PC-3 (cell line): ENCODE data around the gene CYB5B. TPM values are rescaled to one million over a fixed set of nuclear protein-coding genes. Genes with fewer than 3 reads are reported as not detected.
A peak's percentile ranks its signal among the peaks of the same experiment; 100 is the strongest.

ENCODE experiments used
- ATAC-seq: fragments of 200-7000 bp; cut with Tn5 transposase; 2 replicates; pipeline ENCODE4 v1.9.1; 2020; ENCODE audit warnings: mild to moderate bottlenecking, moderate library complexity
- BruUV-seq: library from RNA; stranded (reverse); fragments of 400-500 nt; replicated peaks from 2 replicates; lab custom pipeline; 2021; lab: Mats Ljungman, UMichigan
- CTCF ChIA-PET: fragments of 300-600 bp; sonication (Branson Sonifier 250); formaldehyde crosslinking; loops from one replicate; lab custom pipeline; 2022; ENCODE audit warnings: antibody characterized with exemption; lab: Charles Lee
- POLR2A ChIA-PET: fragments of 300-600 bp; sonication (Branson Sonifier 250); formaldehyde crosslinking; loops from one replicate; lab custom pipeline; 2022; ENCODE audit warnings: antibody characterized with exemption; ENCODE audit not compliant: unreplicated experiment; lab: Charles Lee
- DNase-seq: peaks from one replicate; pipeline ENCODE4 v3.0.0-alpha.2; 2015
- H2AFZ ChIP-seq: fragments of 300-600 bp; sonication (generic); 2 replicates; pipeline ENCODE4 v1.6.0; 2016; ENCODE audit warnings: antibody characterized with exemption, low read length
- H3F3A ChIP-seq: fragments of 300-600 bp; sonication (generic); one replicate; pipeline ENCODE4 v1.6.0; 2017; ENCODE audit warnings: antibody characterized with exemption, low read length, control low read depth, mild to moderate bottlenecking; ENCODE audit not compliant: unreplicated experiment
- H3K27ac ChIP-seq: fragments of 300-600 bp; sonication (generic); 2 replicates; pipeline ENCODE4 v1.5.1; 2016; ENCODE audit warnings: mild to moderate bottlenecking, low read length
- H3K27me3 ChIP-seq: fragments of 300-600 bp; sonication (generic); 2 replicates; pipeline ENCODE4 v1.6.1; 2016; ENCODE audit warnings: low read length, mixed read lengths
- H3K36me3 ChIP-seq: fragments of 300-600 bp; sonication (generic); 2 replicates; pipeline ENCODE4 v1.6.1; 2016; ENCODE audit warnings: low read depth, mixed run types, low read length, mixed read lengths
- H3K4me1 ChIP-seq: fragments of 300-600 bp; sonication (generic); 2 replicates; pipeline ENCODE4 v1.5.1; 2016; ENCODE audit warnings: low read length; ENCODE audit not compliant: insufficient read depth
- H3K4me2 ChIP-seq: fragments of 300-600 bp; sonication (generic); 2 replicates; pipeline ENCODE4 v1.6.0; 2016; ENCODE audit warnings: low read length
- H3K4me3 ChIP-seq: fragments of 300-600 bp; sonication (generic); 2 replicates; pipeline ENCODE4 v1.5.1; 2016; ENCODE audit warnings: mild to moderate bottlenecking, low read length, mixed read lengths
- H3K79me2 ChIP-seq: fragments of 300-600 bp; sonication (generic); 2 replicates; pipeline ENCODE4 v1.6.1; 2017; ENCODE audit warnings: low read length, mixed read lengths
- H3K9ac ChIP-seq: fragments of 300-600 bp; sonication (generic); 2 replicates; pipeline ENCODE4 v1.6.0; 2016; ENCODE audit warnings: mild to moderate bottlenecking, low read length
- H3K9me2 ChIP-seq: fragments of 300-600 bp; sonication (generic); replicated peaks from 2 replicates; pipeline ENCODE4 v1.6.1; 2016; ENCODE audit warnings: mixed run types, low read length, mixed read lengths
- H3K9me3 ChIP-seq: fragments of 300-600 bp; sonication (generic); 2 replicates; pipeline ENCODE4 v1.6.1; 2016; ENCODE audit warnings: low read length, mixed read lengths
- H4K20me1 ChIP-seq: fragments of 300-600 bp; sonication (generic); 2 replicates; pipeline ENCODE4 v1.6.1; 2016; ENCODE audit warnings: low read length, mixed read lengths
- CTCF ChIP-seq: fragments of 300-600 bp; sonication (generic); conservative IDR thresholded peaks from 2 replicates; pipeline ENCODE4 v1.5.1; 2017; ENCODE audit warnings: antibody characterized with exemption, low read depth, mild to moderate bottlenecking, low read length
- EZH2 ChIP-seq: fragments of 300-600 bp; sonication (generic); IDR thresholded peaks from one replicate; pipeline ENCODE4 v1.6.1; 2017; ENCODE audit warnings: antibody characterized with exemption, mild to moderate bottlenecking, low read length; ENCODE audit not compliant: unreplicated experiment
- EZH2phosphoT487 ChIP-seq: fragments of 300-600 bp; sonication (generic); IDR thresholded peaks from 2 replicates; pipeline ENCODE4 v1.6.1; 2018; ENCODE audit warnings: mild to moderate bottlenecking, antibody characterized with exemption, low read length, borderline replicate concordance
- intact Hi-C: fragments of 100-400 bp; cut with micrococcal nuclease; formaldehyde crosslinking; loops from 2 replicates; pipeline ENCODE4 v1.9.0; 2023
- total RNA-seq: library from RNA; depleted of rRNA; stranded (reverse); fragments of >200 nt; gene quantifications from 2 replicates; pipeline ENCODE4 v1.2.3, GENCODE V29; 2014; rRNA removed

Gene CYB5B
- total RNA-seq, 1 experiment from 2014 or later, result 64.5 TPM

GRCh38 chr16:69513180-69513966 lies 89.0 kb downstream of the CYB5B start:
- peak overlapping the region; percentile 62 for H3K9ac ChIP-seq
- no peaks in the 10 kb centered on the region for H3F3A ChIP-seq
- no peaks in the 10 kb centered on the region for H3K27me3 ChIP-seq
- ATAC-seq (peak; percentile 95), DNase-seq (peak; percentile 93)
- intact Hi-C loops, result no loop called here
- no TSS peak for BruUV-seq
- H3K4me2 ChIP-seq, result peak overlapping the region; percentile 56
- H3K9me3 ChIP-seq, result no peaks in the 10 kb centered on the region
- H4K20me1 ChIP-seq, result no peaks in the 10 kb centered on the region
- no peaks in the 10 kb centered on the region for H3K9me2 ChIP-seq
- peaks cover 28% of the 10 kb centered on the region for H3K4me1 ChIP-seq
- peak overlapping the region; percentile 16; the same call in 1 of the 2 replicates for H2AFZ ChIP-seq
- peak overlapping the region; percentile 94 for H3K27ac ChIP-seq
- TF ChIP-seq EZH2, result no peak
- no peak for TF ChIP-seq EZH2phosphoT487
- no peak for TF ChIP-seq CTCF
- ChIA-PET CTCF (no interaction called here), POLR2A (no interaction called here)
- no peaks in the 10 kb centered on the region for H3K36me3 ChIP-seq
- no peaks in the 10 kb centered on the region for H3K79me2 ChIP-seq
- H3K4me3 ChIP-seq, result no peak overlapping the region

- H3K9ac ChIP-seq, result peak overlapping the region; percentile 62
- H3K4me1 ChIP-seq, result peaks cover 28% of the 10 kb centered on the region
- intact Hi-C loops, result no loop called here
- no peak overlapping the region for H3K4me3 ChIP-seq
- DNase-seq, result peak; percentile 17
- no peaks in the 10 kb centered on the region for H4K20me1 ChIP-seq
- BruUV-seq, result no TSS peak
- H3K27ac ChIP-seq, result peak overlapping the region; percentile 94
- POLR2A ChIA-PET, result no interaction called here
- no peaks in the 10 kb centered on the region for H3K9me2 ChIP-seq
- no peak overlapping the region for H2AFZ ChIP-seq
- ATAC-seq, result no peak
- no peaks in the 10 kb centered on the region for H3K79me2 ChIP-seq
- no peaks in the 10 kb centered on the region for H3K36me3 ChIP-seq
- no peaks in the 10 kb centered on the region for H3K27me3 ChIP-seq
- CTCF ChIA-PET, result no interaction called here
- H3K9me3 ChIP-seq, result no peaks in the 10 kb centered on the region
- peak overlapping the region; percentile 45 for H3K4me2 ChIP-seq
- TF ChIP-seq EZH2 (no peak), EZH2phosphoT487 (no peak), CTCF (no peak)
- H3F3A ChIP-seq, result no peaks in the 10 kb centered on the region
Observed at GRCh38 chr16:69514356-69514755, 89.9 kb downstream of the CYB5B start.

Other genes with a start within 250 kb of the CYB5B start
- 40.4 and 62.6 TPM in 2 replicates for gene SNTB2, start 237.5 kb upstream of the CYB5B start, total RNA-seq
- 27.3 and 28.1 TPM in 2 replicates for gene VPS4A, start 113.3 kb upstream of the CYB5B start, total RNA-seq
- 30.6 and 45.0 TPM in 2 replicates for gene PDF, start 94.0 kb upstream of the CYB5B start, total RNA-seq
- gene COG8, start 85.1 kb upstream of the CYB5B start, total RNA-seq, result 27.2 and 29.5 TPM in 2 replicates
- gene NIP7, start 84.8 kb upstream of the CYB5B start, total RNA-seq, result 25.4 and 28.3 TPM in 2 replicates
- not detected in 2 replicates for gene TMED6, start 72.8 kb upstream of the CYB5B start, total RNA-seq
- gene TERF2, start 38.6 kb upstream of the CYB5B start, total RNA-seq, result 8.4 and 17.2 TPM in 2 replicates
- gene NFAT5, start 141.3 kb downstream of the CYB5B start, total RNA-seq, result 11.4 and 14.3 TPM in 2 replicates